ENCODE data around the gene LSM2.
"Not testable (repeated sequence)": the region's sequence is repeated elsewhere in the genome, so short reads cannot be mapped to it uniquely, and the experiment has no call there.

The LSM2 gene

GRCh38 chr6:31806470-31807272 is at the start of gene LSM2:
Gene LSM2, minus strand, starts transcription at chr6:31806966. Its CDS starts 209 bp downstream, at chr6:31806757.
- peak; percentile 97 to 98 for DNase-seq (ENCODE audit: low read depth in 2 of 2)
- peak within 1 kb of the TSS; percentile 65 to 82 for H3K4me3 ChIP-seq (replicated peaks in 1 of 2; ENCODE audit: low read depth in 2 of 2, low read length in 2 of 2)
- TF ChIP-seq CTCF (IDR thresholded peaks at IDR 0.05; ENCODE audit: low read depth, low read length) = no peak

- DNase-seq (ENCODE audit: low read depth in 2 of 2); H3K4me3 ChIP-seq (replicated peaks in 1 of 2; ENCODE audit: low read depth in 2 of 2, low read length in 2 of 2): not testable (repeated sequence)
Measured at GRCh38 chr6:31851980-31852718, 45.4 kb upstream of the LSM2 start.

GRCh38 chr6:31851485-31851832 is 44.7 kb upstream of the LSM2 start:
- no peak for TF ChIP-seq CTCF (IDR thresholded peaks at IDR 0.05; ENCODE audit: low read depth, low read length)
- H3K4me3 ChIP-seq (replicated peaks in 1 of 2; ENCODE audit: low read depth in 2 of 2, low read length in 2 of 2) = no peak overlapping the region
- DNase-seq (ENCODE audit: low read depth in 2 of 2) = peak in 1 of 2 donors; percentile 58

- no peak overlapping the region for H3K4me3 ChIP-seq (replicated peaks in 1 of 2; ENCODE audit: low read depth in 2 of 2, low read length in 2 of 2)
- TF ChIP-seq CTCF (IDR thresholded peaks at IDR 0.05; ENCODE audit: low read depth, low read length) = no peak
- no peak for DNase-seq (ENCODE audit: low read depth in 2 of 2)
Measured at GRCh38 chr6:31850765-31851484, 44.2 kb upstream of the LSM2 start.

- TF ChIP-seq CTCF (IDR thresholded peaks at IDR 0.05; ENCODE audit: low read depth, low read length) = no peak
- DNase-seq (ENCODE audit: low read depth in 2 of 2) = no peak
- no peak overlapping the region for H3K4me3 ChIP-seq (replicated peaks in 1 of 2; ENCODE audit: low read depth in 2 of 2, low read length in 2 of 2)
Measured at GRCh38 chr6:31847276-31847978, 40.7 kb upstream of the LSM2 start.

GRCh38 chr6:31844507-31844906 is 37.7 kb upstream of the LSM2 start:
- no peak for TF ChIP-seq CTCF (IDR thresholded peaks at IDR 0.05; ENCODE audit: low read depth, low read length)
- DNase-seq (ENCODE audit: low read depth in 2 of 2) = no peak
- H3K4me3 ChIP-seq (replicated peaks in 1 of 2; ENCODE audit: low read depth in 2 of 2, low read length in 2 of 2) = no peak overlapping the region
